Right atrium auricular region (tissue), 2 donors: ENCODE results near the gene POLR2C. TPM values are rescaled to one million over a fixed set of nuclear protein-coding genes. Genes with fewer than 3 reads are reported as not detected.

ENCODE experiments used
- DNase-seq: peaks from one replicate; pipeline ENCODE4 v3.0.0-alpha.2; 2019; ENCODE audit warnings: low spot score
- H3K27ac ChIP-seq, 2 donors: fragments of 200-600 bp; sonication (generic); 1 replicate in 1 of 2; 2 replicates in 1 of 2; pipeline ENCODE4 v1.5.1; 2016 to 2019
- H3K27me3 ChIP-seq, 2 donors: fragments of 200-600 bp; sonication (generic); one replicate each; pipeline versions ENCODE4 v1.5.1 to v1.6.0; 2017 to 2019
- H3K36me3 ChIP-seq: fragments of 200-600 bp; sonication (generic); one replicate; pipeline ENCODE4 v1.5.1; 2016
- H3K4me1 ChIP-seq, 2 donors: fragments of 200-600 bp; sonication (generic); one replicate each; pipeline versions ENCODE4 v1.5.1 to v1.6.0; 2017 to 2019
- H3K4me3 ChIP-seq, 2 donors: fragments of 200-600 bp; sonication (generic); 1 replicate in 1 of 2; 2 replicates in 1 of 2; pipeline ENCODE4 v1.5.1; 2017 to 2019; ENCODE audit warnings: mild to moderate bottlenecking in 1 of 2, moderate library complexity in 1 of 2
- H3K9me3 ChIP-seq, 2 donors: fragments of 200-600 bp; sonication (generic); one replicate each; pipeline ENCODE4 v1.5.1; 2019
- total RNA-seq, 2 donors: library from RNA; depleted of rRNA; stranded (reverse); fragments of >200 nt; gene quantifications; one replicate each; pipeline ENCODE4 v1.1.0, GENCODE V29; 2016
- TF ChIP-seq, protein P1 (sequence below), 2 donors: fragments of 200-600 bp; sonication (generic); IDR thresholded peaks; one replicate each; pipeline ENCODE4 v1.5.1; 2019; ENCODE audit warnings: antibody characterized with exemption in 2 of 2

The POLR2C gene
- total RNA-seq, 2 donors from 2014 or later: 76.8 to 86.3 TPM

GRCh38 chr16:57478396-57479204 lies 16.1 kb downstream of the POLR2C start:
- peaks cover 0 to 52% of the 10 kb centered on the region in 2 donors for H3K4me1 ChIP-seq
- H3K27me3 ChIP-seq: no peaks in the 10 kb centered on the region
- TF ChIP-seq, protein P1, sequence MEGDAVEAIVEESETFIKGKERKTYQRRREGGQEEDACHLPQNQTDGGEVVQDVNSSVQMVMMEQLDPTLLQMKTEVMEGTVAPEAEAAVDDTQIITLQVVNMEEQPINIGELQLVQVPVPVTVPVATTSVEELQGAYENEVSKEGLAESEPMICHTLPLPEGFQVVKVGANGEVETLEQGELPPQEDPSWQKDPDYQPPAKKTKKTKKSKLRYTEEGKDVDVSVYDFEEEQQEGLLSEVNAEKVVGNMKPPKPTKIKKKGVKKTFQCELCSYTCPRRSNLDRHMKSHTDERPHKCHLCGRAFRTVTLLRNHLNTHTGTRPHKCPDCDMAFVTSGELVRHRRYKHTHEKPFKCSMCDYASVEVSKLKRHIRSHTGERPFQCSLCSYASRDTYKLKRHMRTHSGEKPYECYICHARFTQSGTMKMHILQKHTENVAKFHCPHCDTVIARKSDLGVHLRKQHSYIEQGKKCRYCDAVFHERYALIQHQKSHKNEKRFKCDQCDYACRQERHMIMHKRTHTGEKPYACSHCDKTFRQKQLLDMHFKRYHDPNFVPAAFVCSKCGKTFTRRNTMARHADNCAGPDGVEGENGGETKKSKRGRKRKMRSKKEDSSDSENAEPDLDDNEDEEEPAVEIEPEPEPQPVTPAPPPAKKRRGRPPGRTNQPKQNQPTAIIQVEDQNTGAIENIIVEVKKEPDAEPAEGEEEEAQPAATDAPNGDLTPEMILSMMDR (IDR thresholded peaks at IDR 0.05): no peak
- H3K4me3 ChIP-seq: peak overlapping the region; percentile 37 to 48
- H3K9me3 ChIP-seq: no peaks in the 10 kb centered on the region
- DNase-seq: no peak
- H3K36me3 ChIP-seq: peaks cover 12% of the 10 kb centered on the region
- peak overlapping the region; percentile 9 to 47 for H3K27ac ChIP-seq

- peak overlapping the region; percentile 37 to 48 for H3K4me3 ChIP-seq
- DNase-seq: no peak
- peaks cover 4% of the 10 kb centered on the region for H3K36me3 ChIP-seq
- H3K9me3 ChIP-seq: no peaks in the 10 kb centered on the region
- no peaks in the 10 kb centered on the region for H3K27me3 ChIP-seq
- H3K4me1 ChIP-seq: peaks cover 0 to 52% of the 10 kb centered on the region in 2 donors
- H3K27ac ChIP-seq: peak overlapping the region; percentile 47 to 71
- TF ChIP-seq, protein P1 (IDR thresholded peaks at IDR 0.05): no peak
Measured at GRCh38 chr16:57479205-57479975, 16.9 kb downstream of the POLR2C start.

- Histone ChIP-seq H3K27ac (peak overlapping the region; percentile 47 to 71), H3K4me1 (peaks cover 0 to 57% of the 10 kb centered on the region in 2 donors), H3K27me3 (no peaks in the 10 kb centered on the region), H3K36me3 (no peaks in the 10 kb centered on the region), H3K9me3 (no peaks in the 10 kb centered on the region), H3K4me3 (peak overlapping the region; percentile 37 to 48)
- TF ChIP-seq, protein P1 (IDR thresholded peaks at IDR 0.05): no peak
- no peak for DNase-seq
Measured at GRCh38 chr16:57479976-57480753, 17.7 kb downstream of the POLR2C start.

DNA sequence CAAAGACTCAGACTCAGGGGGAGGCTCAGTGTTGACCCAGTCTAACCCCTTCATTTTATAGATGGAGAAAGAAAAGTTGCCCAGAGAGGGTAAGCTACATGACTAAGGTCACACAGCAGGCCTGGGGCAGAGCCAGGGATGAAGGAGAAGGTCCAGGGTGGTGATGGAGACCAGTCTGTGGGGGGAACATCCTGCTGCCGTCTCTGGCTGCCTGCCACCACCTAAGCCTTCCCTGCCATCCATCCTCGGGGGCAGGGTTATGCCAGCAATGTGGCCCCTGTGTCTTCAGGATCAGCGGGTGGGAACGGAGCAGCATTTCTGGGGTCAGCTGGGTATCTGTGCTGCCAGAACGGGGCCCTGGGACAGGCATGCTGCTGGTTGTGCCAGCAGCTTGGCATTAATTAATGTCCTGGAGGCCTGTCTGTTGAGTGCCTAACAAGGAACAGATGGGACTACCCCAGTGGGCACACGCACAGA lies 18.3 kb downstream of the POLR2C start:
- DNase-seq: no peak
- peak overlapping the region; percentile 47 to 71 for H3K27ac ChIP-seq
- H3K4me1 ChIP-seq: peaks cover 0 to 63% of the 10 kb centered on the region in 2 donors
- no peaks in the 10 kb centered on the region for H3K9me3 ChIP-seq
- no peak overlapping the region for H3K4me3 ChIP-seq
- H3K36me3 ChIP-seq: no peaks in the 10 kb centered on the region
- TF ChIP-seq, protein P1 (IDR thresholded peaks at IDR 0.05): no peak
- no peaks in the 10 kb centered on the region for H3K27me3 ChIP-seq

GRCh38 chr16:57481421-57481820 lies 18.9 kb downstream of the POLR2C start:
- DNase-seq: no peak
- peaks cover 0 to 58% of the 10 kb centered on the region in 2 donors for H3K4me1 ChIP-seq

More at GRCh38 chr16:57481421-57481820, 18.9 kb downstream of the POLR2C start:
- Histone ChIP-seq H3K36me3 (no peaks in the 10 kb centered on the region), H3K27ac (no peak overlapping the region), H3K9me3 (no peaks in the 10 kb centered on the region), H3K4me3 (no peak overlapping the region), H3K27me3 (no peaks in the 10 kb centered on the region)
- TF ChIP-seq, protein P1 (IDR thresholded peaks at IDR 0.05): no peak
